Measurements from ENCODE around the gene NOP53.

- no peak for TF ChIP-seq CTCF (IDR thresholded peaks at IDR 0.05)
- peak in 1 of 4 donors; percentile 19 for TF ChIP-seq EP300 (IDR thresholded peaks at IDR 0.05)
- TF ChIP-seq POLR2AphosphoS5 (IDR thresholded peaks at IDR 0.05), result peak in 1 of 2 donors; percentile 25
Observed at GRCh38 chr19:47726467-47726866, 18.9 kb upstream of the NOP53 start.
